HepG2 (cell line): Measurements from ENCODE around the gene DRC3. TPM values are rescaled to one million over a fixed set of nuclear protein-coding genes. Genes with fewer than 3 reads are reported as not detected.

Source experiments
- AGO2 ChIP-seq: fragments of 200-400 bp; formaldehyde crosslinking; optimal IDR thresholded peaks from 2 replicates; pipeline ENCODE3; 2017; ENCODE audit warnings: mild to moderate bottlenecking, low read depth, low read length, moderate library complexity
- CBX5 ChIP-seq: sonication (generic); formaldehyde crosslinking; IDR thresholded peaks from 2 replicates; pipeline ENCODE4 v1.4.0; 2020; ENCODE audit warnings: missing genetic modification reagents, borderline replicate concordance
- DR1 ChIP-seq: sonication (generic); formaldehyde crosslinking; IDR thresholded peaks from 2 replicates; pipeline ENCODE4 v1.8.0; 2021; ENCODE audit warnings: mild to moderate bottlenecking, missing genetic modification reagents, inconsistent platforms
- E2F5 ChIP-seq: sonication (generic); formaldehyde crosslinking; conservative IDR thresholded peaks from 2 replicates; pipeline ENCODE4 v1.4.0; 2020; ENCODE audit warnings: missing genetic modification reagents
- HNRNPLL ChIP-seq: fragments of 200-400 bp; formaldehyde crosslinking; IDR thresholded peaks from 2 replicates; pipeline ENCODE4 v1.6.1; 2017; ENCODE audit warnings: mild to moderate bottlenecking, low read depth, low read length; ENCODE audit not compliant: poor library complexity, severe bottlenecking
- IRF9 ChIP-seq: sonication (generic); formaldehyde crosslinking; IDR thresholded peaks from 2 replicates; pipeline ENCODE4 v1.8.0; 2022; ENCODE audit warnings: missing genetic modification reagents, mild to moderate bottlenecking, borderline replicate concordance
- KLF16 ChIP-seq, 2 experiments: sonication (generic) in 1 of 2; formaldehyde crosslinking in 1 of 2; IDR thresholded peaks; 2 replicates each; pipeline versions ENCODE4 v1.6.1 to v1.8.0; 2016 to 2023; ENCODE audit warnings: missing genetic modification reagents in 2 of 2, missing compliant biosample characterization in 1 of 2
- MTERF4 ChIP-seq: sonication (generic); formaldehyde crosslinking; IDR thresholded peaks from 2 replicates; pipeline ENCODE4 v1.8.0; 2023; ENCODE audit warnings: mild to moderate bottlenecking, missing genetic modification reagents
- PCBP2 ChIP-seq: fragments of 200-400 bp; formaldehyde crosslinking; optimal IDR thresholded peaks from 2 replicates; pipeline ENCODE3; 2018; ENCODE audit warnings: low read length, low read depth; ENCODE audit not compliant: poor library complexity, severe bottlenecking
- U2AF1 ChIP-seq: fragments of 200-400 bp; formaldehyde crosslinking; optimal IDR thresholded peaks from 2 replicates; pipeline ENCODE3; 2017; ENCODE audit warnings: mild to moderate bottlenecking, low read depth, low read length
- XRCC5 ChIP-seq: fragments of 200-400 bp; formaldehyde crosslinking; optimal IDR thresholded peaks from 2 replicates; pipeline ENCODE3; 2017; ENCODE audit warnings: mild to moderate bottlenecking, low read length
- ZFP82 ChIP-seq: sonication (generic); formaldehyde crosslinking; IDR thresholded peaks from 2 replicates; pipeline ENCODE4 v1.5.1; 2020; ENCODE audit warnings: mild to moderate bottlenecking, missing genetic modification reagents, borderline replicate concordance
- ZNF33B ChIP-seq: sonication (generic); formaldehyde crosslinking; IDR thresholded peaks from 2 replicates; pipeline ENCODE4 v1.5.1; 2020; ENCODE audit warnings: mild to moderate bottlenecking, missing genetic modification reagents
- ZNF362 ChIP-seq: sonication (generic); formaldehyde crosslinking; IDR thresholded peaks from 2 replicates; pipeline ENCODE4 v1.4.0; 2020; ENCODE audit warnings: missing genetic modification reagents, mild to moderate bottlenecking, borderline replicate concordance
- ZNF562 ChIP-seq: sonication (generic); formaldehyde crosslinking; IDR thresholded peaks from 2 replicates; pipeline ENCODE4 v1.8.0; 2022; ENCODE audit warnings: missing genetic modification reagents, borderline replicate concordance
- ZNF609 ChIP-seq: sonication (generic); formaldehyde crosslinking; IDR thresholded peaks from 2 replicates; pipeline ENCODE4 v1.4.0; 2020; ENCODE audit warnings: mild to moderate bottlenecking, missing genetic modification reagents, borderline replicate concordance
- ZSCAN5A ChIP-seq: sonication (generic); formaldehyde crosslinking; IDR thresholded peaks from 2 replicates; pipeline ENCODE4 v1.8.0; 2022; ENCODE audit warnings: mild to moderate bottlenecking, missing genetic modification reagents, borderline replicate concordance
- polyA plus RNA-seq, 8 experiments: library from polyadenylated mRNA; depleted of rRNA in 3 of 8; stranded (reverse) in 7 of 8; unstranded in 1 of 8; fragments of >200 nt; fragmentation: Illumina TruSeq in 4 of 8; extraction: Trizol in 4 of 8; gene quantifications; 2 replicates each; pipeline versions ENCODE4 v1.2.1 to v1.2.3, GENCODE V29; 2011 to 2016; ENCODE audit warnings: low read depth in 4 of 8, missing spikeins in 1 of 8, mixed read lengths in 1 of 8; ENCODE audit not compliant: insufficient read depth in 1 of 8
- total RNA-seq, 5 experiments: library from RNA; depleted of rRNA; stranded (reverse); fragments of >200 nt; fragmentation: Illumina TruSeq; extraction: Trizol; gene quantifications; 2 replicates each; pipeline ENCODE4 v1.2.3, GENCODE V29; 2016; ENCODE audit warnings: low read depth in 1 of 5

DRC3 gene
- total and polyA plus RNA-seq, 2 of the 13 experiments (the other 11 are each of a cell fraction or from before 2014, with no cell fraction given), result 0.53 to 0.87 TPM

- TF ChIP-seq HNRNPLL (peak; percentile 89), XRCC5 (peak; percentile 60), U2AF1 (no peak), PCBP2 (no peak), E2F5 (no peak), ZNF562 (CRISPR knock-in tag) (no peak), CBX5 (CRISPR knock-in tag) (no peak), ZNF33B (CRISPR knock-in tag) (no peak), AGO2 (no peak), KLF16 (CRISPR knock-in tag; IDR thresholded peaks at IDR 0.05) (peak in 1 of 2 experiments; percentile 69; a peak in 2 of 4 replicates), ZSCAN5A (CRISPR knock-in tag) (no peak), DR1 (CRISPR knock-in tag) (peak; percentile 69), ZNF362 (CRISPR knock-in tag) (peak; percentile 61; the same call in 1 of the 2 replicates), MTERF4 (CRISPR knock-in tag) (no peak), IRF9 (no peak), ZFP82 (no peak), ZNF609 (no peak)
These were observed 66.3 kb downstream of the DRC3 start, which contains the start of the genes ATPAF2 and GID4 (continued) for GRCh38 chr17:18038861-18039534.
